GDM1 (cell line): ENCODE results near the gene LRAT.
"Not testable (repeated sequence)": the region's sequence is repeated elsewhere in the genome, so short reads cannot be mapped to it uniquely, and the experiment has no call there.

Experiments
- DNase-seq: peaks from one replicate; lab custom pipeline; 2025; lab: John Stamatoyannopoulos, UW

LRAT gene

GRCh38 chr4:154743683-154744340 is at the start of gene LRAT:
Gene LRAT (plus strand): TSS chr4:154744000. CDS start chr4:154744327, 327 bp downstream.
- DNase-seq: no peak

GRCh38 chr4:154707877-154708276 is 35.9 kb upstream of the LRAT start:
- no peak for DNase-seq

DNA sequence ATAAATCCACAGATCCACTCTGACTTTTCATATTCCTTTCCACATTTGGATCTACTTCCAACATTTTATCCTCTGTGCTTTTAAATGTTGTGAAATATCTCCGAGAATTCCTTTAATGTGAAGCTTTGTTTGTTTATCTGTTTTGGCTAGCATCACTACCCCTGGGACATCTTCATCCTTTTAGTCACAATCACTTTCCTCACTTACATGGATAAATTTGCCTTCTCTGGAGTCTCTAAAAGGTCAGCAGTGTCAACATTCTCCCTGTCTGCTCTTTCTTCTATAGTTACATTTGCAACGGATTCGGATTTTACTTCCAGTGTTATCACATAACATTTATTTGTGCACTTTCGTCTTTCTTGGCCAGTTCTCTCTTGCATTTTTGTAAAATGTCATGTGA is 34.2 kb upstream of the LRAT start:
- DNase-seq: no peak

DNA sequence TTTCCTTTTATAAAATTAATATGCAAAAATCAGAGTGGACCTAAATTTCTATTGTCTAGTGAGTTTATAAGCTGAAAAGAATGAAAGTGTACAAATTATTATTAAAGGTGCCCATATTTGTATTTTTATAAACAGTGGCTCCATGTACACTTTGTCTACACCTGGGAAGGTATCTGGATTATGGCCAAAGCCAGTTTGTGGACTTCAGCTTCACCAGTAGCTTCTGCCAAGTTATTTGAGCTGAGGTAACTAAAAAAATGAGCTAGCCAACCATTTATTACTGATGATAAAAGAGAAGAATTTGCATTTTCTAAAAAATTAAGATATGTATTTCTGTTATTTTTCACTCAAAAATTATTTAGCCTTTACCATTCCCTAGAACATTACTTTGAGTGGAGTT is 32.3 kb upstream of the LRAT start:
- DNase-seq: no peak

DNA sequence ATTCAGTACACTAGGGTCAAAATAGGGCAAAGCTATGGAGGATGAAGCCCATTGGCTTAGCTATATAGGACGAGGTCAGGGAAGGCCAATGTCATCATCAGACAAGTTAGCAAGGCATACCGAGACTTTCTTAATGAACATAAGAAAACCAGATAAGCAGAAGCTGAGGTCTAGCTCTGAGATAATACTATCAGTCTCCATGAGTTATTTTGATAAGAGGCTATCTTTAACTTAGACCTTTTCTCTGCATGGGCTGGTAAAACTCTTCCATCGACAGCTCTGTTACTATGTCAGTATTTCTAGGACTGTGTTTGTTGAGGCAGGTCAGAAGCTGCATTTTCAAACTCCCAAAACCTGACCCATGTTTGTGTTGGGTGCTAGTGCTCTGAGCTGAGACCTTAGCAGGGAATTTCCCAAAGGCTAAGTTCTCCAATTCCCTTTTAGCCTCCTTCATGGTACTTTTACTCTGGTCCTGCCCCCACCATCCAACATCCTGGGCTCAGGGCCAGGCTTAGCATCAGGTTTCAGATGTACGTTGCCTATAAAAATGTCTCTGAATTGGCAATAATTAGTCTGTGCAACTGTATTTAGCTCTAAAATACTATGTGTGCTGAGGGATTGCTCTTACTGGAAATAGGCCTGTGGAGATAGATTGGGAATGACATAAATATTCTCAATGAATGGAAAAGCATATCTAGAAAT is 29.3 kb upstream of the LRAT start:
- no peak for DNase-seq

DNA sequence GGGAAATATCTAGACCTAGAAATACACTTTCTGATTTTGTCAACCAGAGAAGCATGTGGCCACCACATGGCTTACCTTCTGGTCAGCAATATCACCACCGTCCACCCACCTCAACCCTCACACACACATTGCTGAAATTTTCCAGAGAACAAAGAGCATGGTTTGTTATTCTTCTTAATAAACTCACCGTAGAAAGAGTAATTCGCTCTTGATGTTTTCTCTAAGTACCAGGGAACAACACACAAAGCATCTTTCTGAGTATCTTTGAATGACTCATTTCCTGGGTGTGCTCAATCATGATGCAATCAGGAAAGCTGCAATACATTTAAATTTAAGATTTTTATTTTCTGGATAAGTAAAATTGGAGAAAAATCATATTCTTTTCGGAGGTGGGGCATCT is 24.7 kb upstream of the LRAT start:
- no peak for DNase-seq

GRCh38 chr4:154720123-154720522 is 23.7 kb upstream of the LRAT start:
- DNase-seq: no peak

GRCh38 chr4:154720618-154721267 is 23.1 kb upstream of the LRAT start:
- DNase-seq: no peak

- no peak for DNase-seq
Measured at GRCh38 chr4:154722262-154722661, 21.5 kb upstream of the LRAT start.

DNA sequence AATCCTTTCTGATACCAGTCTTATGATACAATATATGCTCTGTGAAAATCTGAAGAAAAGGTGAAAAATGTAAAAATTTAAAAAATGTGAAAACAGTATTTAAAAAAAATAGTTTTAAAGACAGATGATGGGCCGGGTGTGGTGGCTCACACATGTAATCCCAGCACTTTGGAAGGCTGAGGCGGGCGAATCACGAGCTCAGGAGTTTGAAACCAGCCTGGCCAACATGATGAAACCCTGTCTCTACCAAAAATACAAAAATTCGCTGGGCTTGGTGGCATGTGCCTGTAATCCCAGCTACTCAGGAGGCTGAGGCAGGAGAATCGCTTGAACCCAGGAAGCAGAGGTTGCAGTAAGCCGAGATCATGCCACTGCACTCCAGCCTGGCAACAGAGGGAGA is 20.2 kb upstream of the LRAT start:
- DNase-seq: not testable (repeated sequence)

DNA sequence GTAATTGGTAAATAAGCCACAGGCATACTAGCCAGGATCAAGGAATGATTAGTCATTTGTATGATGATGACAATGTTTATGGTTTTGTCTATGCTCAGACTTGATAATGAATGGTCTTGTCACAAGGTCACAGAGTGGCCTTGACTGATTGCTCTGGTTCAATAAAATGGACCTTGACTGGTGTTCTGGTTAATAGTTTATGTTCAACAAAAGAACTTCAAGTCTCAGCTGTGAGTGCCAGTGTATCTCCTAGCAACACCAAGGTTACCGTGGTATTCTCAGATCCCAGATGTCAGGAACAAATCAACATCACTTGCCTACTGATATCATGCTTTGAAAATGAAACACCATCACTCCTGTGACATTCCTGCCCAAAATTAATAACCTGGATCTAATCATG is 16.3 kb upstream of the LRAT start:
- DNase-seq: no peak

DNA sequence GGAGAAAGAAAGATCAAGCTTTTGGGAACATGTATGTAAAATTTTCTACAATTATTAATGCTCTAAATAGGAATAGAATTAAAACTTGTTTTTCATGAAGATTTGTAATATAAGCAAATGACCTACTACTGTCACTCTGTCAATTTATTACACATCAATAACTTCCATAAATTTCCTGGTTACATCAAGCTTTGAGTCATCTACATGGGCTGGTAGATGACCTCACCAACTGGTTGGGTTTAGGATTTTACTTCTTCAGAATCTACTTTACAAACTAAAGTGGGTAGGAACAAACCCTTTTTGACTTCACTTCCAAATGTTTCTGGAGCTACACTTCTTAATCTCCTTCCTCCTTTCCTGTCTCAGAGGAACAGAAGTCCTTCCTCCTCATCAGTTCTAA is 12.0 kb upstream of the LRAT start:
- no peak for DNase-seq

GRCh38 chr4:154732669-154733068 is 11.1 kb upstream of the LRAT start:
- no peak for DNase-seq

DNA sequence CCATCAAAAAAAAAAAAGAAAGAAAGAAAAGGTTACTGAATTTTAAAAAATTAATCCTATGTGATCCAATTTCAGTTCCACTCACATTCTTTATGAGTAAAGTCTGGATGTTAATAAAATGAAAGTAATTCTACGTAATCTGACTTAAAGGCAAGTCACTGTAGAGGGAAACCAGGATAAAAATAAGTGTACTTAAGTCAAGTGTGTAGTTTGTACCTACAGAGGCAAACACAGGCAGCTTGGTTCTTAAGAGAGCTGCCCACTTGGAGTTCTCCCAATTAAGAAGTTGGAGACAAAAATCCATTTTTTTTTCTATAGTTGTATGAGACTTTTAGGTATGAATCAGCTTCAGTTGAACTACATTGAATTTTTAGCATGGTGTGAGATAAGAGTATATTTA is 7.0 kb upstream of the LRAT start:
- DNase-seq: no peak

DNA sequence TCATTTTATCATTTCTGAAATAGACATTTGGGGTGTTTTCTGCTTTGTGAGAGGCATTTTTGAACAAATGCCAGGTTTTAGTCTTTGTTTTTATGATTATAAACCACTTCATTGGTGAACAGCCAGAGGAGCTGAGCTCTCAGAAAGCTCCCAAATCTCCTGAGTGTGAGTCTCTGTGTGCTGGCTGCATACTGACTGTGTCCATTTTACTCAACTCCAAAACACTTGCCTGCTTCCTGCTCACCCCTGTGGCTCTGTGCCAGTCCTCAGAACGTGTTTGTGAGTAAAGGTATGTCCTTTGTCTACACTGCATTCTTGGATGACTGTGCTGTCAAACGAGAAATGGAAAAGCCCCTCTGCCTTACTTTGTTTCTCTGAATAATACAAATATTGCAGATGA is 5.4 kb upstream of the LRAT start:
- no peak for DNase-seq

GRCh38 chr4:154739111-154739510 is 4.7 kb upstream of the LRAT start:
- DNase-seq: no peak

- no peak for DNase-seq
Measured at GRCh38 chr4:154740462-154740861, 3.3 kb upstream of the LRAT start.

DNA sequence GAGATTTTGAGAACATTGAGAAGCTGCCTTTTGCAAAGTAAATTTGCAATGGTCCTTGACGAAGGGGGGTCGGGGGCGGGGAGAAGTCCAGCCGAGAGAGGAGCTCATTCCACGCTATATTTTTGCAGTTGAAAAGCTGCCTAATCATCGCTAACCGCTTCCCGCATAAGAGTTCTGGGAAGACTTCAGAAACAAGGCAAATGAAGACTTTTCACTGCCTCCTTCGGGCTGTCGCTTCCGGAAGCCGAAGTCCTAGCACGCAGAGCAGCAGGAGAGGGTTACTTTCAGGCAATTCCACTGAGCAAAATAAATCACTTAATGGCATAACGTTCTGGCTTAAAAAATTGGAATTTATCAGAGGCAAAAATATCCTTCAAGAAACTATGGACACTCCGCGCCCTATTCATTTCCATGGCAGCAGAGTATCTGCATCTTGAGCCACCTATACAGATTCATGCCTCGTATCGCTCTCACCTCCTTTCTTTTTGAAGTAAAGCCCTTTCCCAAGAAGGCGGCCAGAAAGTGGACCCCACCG is 2.6 kb upstream of the LRAT start:
- DNase-seq: no peak

DNA sequence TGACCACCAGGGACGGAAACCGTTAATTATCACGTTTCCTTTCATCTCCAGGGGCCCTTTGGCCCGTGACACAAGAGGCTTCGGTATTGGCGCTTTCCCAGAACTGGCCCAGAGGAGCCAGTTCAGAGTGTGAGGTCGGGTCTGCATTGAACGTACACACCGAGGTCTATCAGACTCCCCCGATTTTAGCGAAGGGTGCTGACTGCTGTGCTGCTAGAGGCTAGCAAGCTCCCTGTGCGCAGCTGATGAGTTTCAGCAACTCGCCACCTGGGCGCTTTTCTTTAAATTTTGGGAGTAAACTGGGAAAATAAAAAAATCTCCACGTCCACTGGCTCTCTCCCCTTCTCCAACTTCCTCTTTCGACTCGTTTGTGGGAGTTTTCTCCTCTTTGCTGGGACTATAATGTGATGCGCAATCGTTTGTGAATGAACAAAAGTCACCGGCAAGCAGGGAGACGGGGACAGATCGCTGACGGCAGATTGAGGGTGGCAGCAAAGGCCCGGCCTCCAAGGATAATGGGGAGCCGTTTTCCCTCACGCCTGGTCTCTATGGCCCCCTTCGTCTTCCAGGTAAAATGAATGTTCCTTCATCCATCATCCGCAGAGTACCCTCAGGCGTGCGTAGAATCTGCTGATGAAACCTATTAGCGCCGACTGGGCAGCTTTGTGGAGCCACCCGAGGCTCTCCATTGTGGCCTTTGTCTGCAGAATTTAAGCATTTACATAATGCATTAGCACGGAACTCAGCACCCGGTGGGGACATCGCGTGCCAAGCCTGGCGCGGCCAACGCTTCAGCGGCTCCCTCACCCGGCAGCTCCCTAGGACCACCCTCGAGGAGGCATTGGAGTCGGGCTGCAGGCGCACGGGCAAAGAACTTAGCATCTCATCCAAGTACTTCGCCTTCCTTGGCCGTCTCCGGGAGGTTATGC is 1.6 kb upstream of the LRAT start:
- no peak for DNase-seq

DNA sequence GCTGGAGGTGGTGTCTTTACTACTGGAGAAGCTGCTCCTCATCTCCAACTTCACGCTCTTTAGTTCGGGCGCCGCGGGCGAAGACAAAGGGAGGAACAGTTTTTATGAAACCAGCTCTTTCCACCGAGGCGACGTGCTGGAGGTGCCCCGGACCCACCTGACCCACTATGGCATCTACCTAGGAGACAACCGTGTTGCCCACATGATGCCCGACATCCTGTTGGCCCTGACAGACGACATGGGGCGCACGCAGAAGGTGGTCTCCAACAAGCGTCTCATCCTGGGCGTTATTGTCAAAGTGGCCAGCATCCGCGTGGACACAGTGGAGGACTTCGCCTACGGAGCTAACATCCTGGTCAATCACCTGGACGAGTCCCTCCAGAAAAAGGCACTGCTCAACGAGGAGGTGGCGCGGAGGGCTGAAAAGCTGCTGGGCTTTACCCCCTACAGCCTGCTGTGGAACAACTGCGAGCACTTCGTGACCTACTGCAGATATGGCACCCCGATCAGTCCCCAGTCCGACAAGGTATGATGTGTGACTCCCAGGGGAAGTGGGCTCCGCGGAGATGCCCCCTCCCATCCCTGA is 634 bp downstream of the LRAT start:
- no peak for DNase-seq

- DNase-seq: no peak
Measured at GRCh38 chr4:154757713-154758112, 13.9 kb downstream of the LRAT start.

- DNase-seq: no peak
Measured at GRCh38 chr4:154760895-154761294, 17.1 kb downstream of the LRAT start.
